Smooth muscle cell (in vitro differentiated cells): ENCODE results near the gene SLC12A4. TPM values are rescaled to one million over a fixed set of nuclear protein-coding genes. Genes with fewer than 3 reads are reported as not detected.
"Not testable (repeated sequence)": the region's sequence is repeated elsewhere in the genome, so short reads cannot be mapped to it uniquely, and the experiment has no call there.

Experiments
- DNase-seq: peaks from one replicate; lab custom pipeline; 2025; ENCODE audit not compliant: unreplicated experiment; lab: John Stamatoyannopoulos, UW
- H2AFZ ChIP-seq: fragments of 200-600 bp; sonication (generic); 2 replicates; pipeline ENCODE4 v1.6.0; 2016; ENCODE audit warnings: antibody characterized with exemption, low read depth, mild to moderate bottlenecking
- H3F3A ChIP-seq: fragments of 200-600 bp; sonication (generic); 2 replicates; pipeline ENCODE4 v1.6.0; 2017; ENCODE audit warnings: antibody characterized with exemption, low read depth
- H3K27ac ChIP-seq: fragments of 200-600 bp; sonication (generic); 2 replicates; pipeline ENCODE4 v1.5.1; 2016; ENCODE audit warnings: low read depth, mild to moderate bottlenecking
- H3K27me3 ChIP-seq: fragments of 200-600 bp; sonication (generic); 2 replicates; pipeline ENCODE4 v1.6.1; 2016; ENCODE audit warnings: low read depth, mild to moderate bottlenecking
- H3K36me3 ChIP-seq: fragments of 200-600 bp; sonication (generic); 2 replicates; pipeline ENCODE4 v1.5.1; 2016; ENCODE audit warnings: low read depth
- H3K4me1 ChIP-seq: fragments of 200-600 bp; sonication (generic); 2 replicates; pipeline ENCODE4 v1.5.1; 2016; ENCODE audit warnings: low read depth
- H3K4me2 ChIP-seq: fragments of 200-600 bp; sonication (generic); 2 replicates; pipeline ENCODE4 v1.6.0; 2016; ENCODE audit warnings: mild to moderate bottlenecking
- H3K4me3 ChIP-seq: fragments of 200-600 bp; sonication (generic); 2 replicates; pipeline ENCODE4 v1.5.1; 2016; ENCODE audit warnings: mild to moderate bottlenecking
- H3K79me2 ChIP-seq: fragments of 200-600 bp; sonication (generic); 2 replicates; pipeline ENCODE4 v1.6.0; 2016; ENCODE audit warnings: low read depth, mild to moderate bottlenecking
- H3K9ac ChIP-seq: fragments of 200-600 bp; sonication (generic); 2 replicates; pipeline ENCODE4 v1.6.0; 2016; ENCODE audit warnings: low read depth
- H3K9me3 ChIP-seq: fragments of 200-600 bp; sonication (generic); replicated peaks from 2 replicates; pipeline ENCODE4 v1.5.1; 2016; ENCODE audit warnings: low read depth
- H4K20me1 ChIP-seq: fragments of 200-600 bp; sonication (generic); 2 replicates; pipeline ENCODE4 v1.6.0; 2016; ENCODE audit warnings: low read depth
- CTCF ChIP-seq: fragments of 200-600 bp; sonication (generic); IDR thresholded peaks from 2 replicates; pipeline ENCODE4 v1.5.1; 2017; ENCODE audit warnings: borderline replicate concordance, mild to moderate bottlenecking, antibody characterized with exemption; ENCODE audit not compliant: insufficient read depth, poor library complexity, severe bottlenecking
- WGBS: methylation state at CpG from one replicate; pipeline ENCODE4 v1.1.7; 2016; ENCODE audit warnings: low lambda C conversion rate; 5-methylcytosine and 5-hydroxymethylcytosine counted together
- polyA plus RNA-seq: library from polyadenylated mRNA; unstranded; fragments of >200 nt; fragmentation: Nextera tagmentation; extraction: Ambion mirVana; gene quantifications from 2 replicates; pipeline ENCODE4 v1.2.1, GENCODE V29; 2016
- total RNA-seq: library from RNA; depleted of rRNA; stranded (reverse); fragments of >200 nt; gene quantifications from 2 replicates; pipeline ENCODE4 v1.2.3, GENCODE V29; 2014

The SLC12A4 gene
- total and polyA plus RNA-seq, 2 experiments from 2014 or later: 47.7 to 92.4 TPM

- no peak overlapping the region for H2AFZ ChIP-seq
- WGBS: 100% methylated on average over 2 of the region's 2 CpGs
- no peaks in the 10 kb centered on the region for H4K20me1 ChIP-seq
- no peak for TF ChIP-seq CTCF
- H3K27ac ChIP-seq: no peak overlapping the region
- no peaks in the 10 kb centered on the region for H3K27me3 ChIP-seq
- H3K9ac ChIP-seq: no peak overlapping the region
- no peak overlapping the region for H3K4me3 ChIP-seq
- no peaks in the 10 kb centered on the region for H3K4me1 ChIP-seq
- no peak overlapping the region for H3K4me2 ChIP-seq
- H3K79me2 ChIP-seq: no peaks in the 10 kb centered on the region
- H3K36me3 ChIP-seq: no peaks in the 10 kb centered on the region
- no peak for DNase-seq
- H3K9me3 ChIP-seq: no peaks in the 10 kb centered on the region
- no peaks in the 10 kb centered on the region for H3F3A ChIP-seq
These were observed 7.8 kb upstream of the SLC12A4 start for GRCh38 chr16:67976205-67976604.

GRCh38 chr16:67975321-67976105 lies 7.1 kb upstream of the SLC12A4 start:
- Histone ChIP-seq H3K27me3 (no peaks in the 10 kb centered on the region), H3F3A (no peaks in the 10 kb centered on the region), H3K36me3 (no peaks in the 10 kb centered on the region), H3K9me3 (no peaks in the 10 kb centered on the region), H3K79me2 (no peaks in the 10 kb centered on the region), H4K20me1 (no peaks in the 10 kb centered on the region), H3K27ac (no peak overlapping the region), H2AFZ (no peak overlapping the region), H3K9ac (no peak overlapping the region), H3K4me1 (no peaks in the 10 kb centered on the region), H3K4me3 (no peak overlapping the region), H3K4me2 (no peak overlapping the region)
- TF ChIP-seq CTCF: no peak
- WGBS: 84% methylated on average over 14 of the region's 14 CpGs
- no peak for DNase-seq

GRCh38 chr16:67972285-67972684 lies 3.8 kb upstream of the SLC12A4 start:
- not testable (repeated sequence) for H4K20me1 ChIP-seq, H3K9ac ChIP-seq, H3K79me2 ChIP-seq, H3K4me3 ChIP-seq, H3K27ac ChIP-seq, H3K36me3 ChIP-seq, H2AFZ ChIP-seq, H3K27me3 ChIP-seq, DNase-seq, H3K4me2 ChIP-seq, H3K4me1 ChIP-seq, H3F3A ChIP-seq, H3K9me3 ChIP-seq
- WGBS: 87% methylated on average over 7 of the region's 7 CpGs

GRCh38 chr16:67971111-67971510 lies 2.7 kb upstream of the SLC12A4 start:
- no peaks in the 10 kb centered on the region for H3F3A ChIP-seq
- peaks cover 17% of the 10 kb centered on the region for H4K20me1 ChIP-seq
- TF ChIP-seq CTCF: no peak
- H3K9me3 ChIP-seq: no peaks in the 10 kb centered on the region
- H3K36me3 ChIP-seq: no peaks in the 10 kb centered on the region
- H2AFZ ChIP-seq: no peak overlapping the region
- 94% methylated on average over 9 of the region's 9 CpGs for whole genome bisulfite sequencing
- H3K4me1 ChIP-seq: peaks cover 13% of the 10 kb centered on the region
- H3K79me2 ChIP-seq: peaks cover 21% of the 10 kb centered on the region
- H3K27me3 ChIP-seq: no peaks in the 10 kb centered on the region
- DNase-seq: no peak
- H3K4me3 ChIP-seq: no peak overlapping the region
- H3K4me2 ChIP-seq: no peak overlapping the region
- no peak overlapping the region for H3K9ac ChIP-seq
- no peak overlapping the region for H3K27ac ChIP-seq
